Thyroid gland (tissue), 4 donors: ENCODE data around the gene ISM2.

Source experiments
- POLR2A ChIP-seq, 2 donors: fragments of 450-650 bp; IDR thresholded peaks; one replicate each; pipeline ENCODE4 v1.6.1; 2017; ENCODE audit warnings: antibody characterized with exemption in 2 of 2, mild to moderate bottlenecking in 2 of 2, moderate library complexity in 1 of 2
- TF ChIP-seq, protein P1 (sequence below), 6 experiments: fragments of 200-600 bp in 3 of 6; fragments of 450-650 bp in 3 of 6; sonication (generic) in 3 of 6; IDR thresholded peaks; one replicate each; pipeline ENCODE4 v1.5.1; 2016 to 2019; ENCODE audit warnings: antibody characterized with exemption in 6 of 6, mild to moderate bottlenecking in 2 of 6, inconsistent platforms in 1 of 6, moderate library complexity in 1 of 6

- TF ChIP-seq, protein P1, sequence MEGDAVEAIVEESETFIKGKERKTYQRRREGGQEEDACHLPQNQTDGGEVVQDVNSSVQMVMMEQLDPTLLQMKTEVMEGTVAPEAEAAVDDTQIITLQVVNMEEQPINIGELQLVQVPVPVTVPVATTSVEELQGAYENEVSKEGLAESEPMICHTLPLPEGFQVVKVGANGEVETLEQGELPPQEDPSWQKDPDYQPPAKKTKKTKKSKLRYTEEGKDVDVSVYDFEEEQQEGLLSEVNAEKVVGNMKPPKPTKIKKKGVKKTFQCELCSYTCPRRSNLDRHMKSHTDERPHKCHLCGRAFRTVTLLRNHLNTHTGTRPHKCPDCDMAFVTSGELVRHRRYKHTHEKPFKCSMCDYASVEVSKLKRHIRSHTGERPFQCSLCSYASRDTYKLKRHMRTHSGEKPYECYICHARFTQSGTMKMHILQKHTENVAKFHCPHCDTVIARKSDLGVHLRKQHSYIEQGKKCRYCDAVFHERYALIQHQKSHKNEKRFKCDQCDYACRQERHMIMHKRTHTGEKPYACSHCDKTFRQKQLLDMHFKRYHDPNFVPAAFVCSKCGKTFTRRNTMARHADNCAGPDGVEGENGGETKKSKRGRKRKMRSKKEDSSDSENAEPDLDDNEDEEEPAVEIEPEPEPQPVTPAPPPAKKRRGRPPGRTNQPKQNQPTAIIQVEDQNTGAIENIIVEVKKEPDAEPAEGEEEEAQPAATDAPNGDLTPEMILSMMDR (IDR thresholded peaks at IDR 0.05) = no peak
- no peak for TF ChIP-seq POLR2A (IDR thresholded peaks at IDR 0.05)
Measured at GRCh38 chr14:77475432-77476115, 23.0 kb downstream of the ISM2 start.
